Keratinocyte (primary cell): ENCODE data around the gene NTSR1. TPM values are rescaled to one million over a fixed set of nuclear protein-coding genes. Genes with fewer than 3 reads are reported as not detected.

Experiments
- DNase-seq: peaks from one replicate; pipeline ENCODE4 v3.0.0-alpha.2; 2011; ENCODE audit warnings: low read depth, missing footprints, low spot score
- FAIRE-seq: peaks from 2 replicates; lab custom pipeline; 2011; peaks lifted over from hg19 to GRCh38; lab: Jason Lieb, UNC
- H2AFZ ChIP-seq: 2 replicates; pipeline ENCODE4 v1.6.0; 2012; ENCODE audit warnings: low read length, control low read depth, inconsistent platforms; ENCODE audit not compliant: control insufficient read depth
- H3K27ac ChIP-seq: 2 replicates; pipeline ENCODE4 v1.5.1; 2011; ENCODE audit warnings: low read length; ENCODE audit not compliant: control insufficient read depth, insufficient read depth
- H3K27me3 ChIP-seq: 3 replicates; pipeline ENCODE4 v1.6.0; 2011; ENCODE audit warnings: low read length; ENCODE audit not compliant: control insufficient read depth, insufficient read depth; ENCODE audit errors: extremely low read depth
- H3K36me3 ChIP-seq, 2 experiments: 2 replicates in 1 of 2; 3 replicates in 1 of 2; pipeline ENCODE4 v1.5.1; 2011; ENCODE audit warnings: low read length in 2 of 2, mild to moderate bottlenecking in 1 of 2; ENCODE audit not compliant: control insufficient read depth in 2 of 2, insufficient read depth in 2 of 2; ENCODE audit errors: extremely low read depth in 1 of 2
- H3K4me1 ChIP-seq: 3 replicates; pipeline ENCODE4 v1.5.1; 2011; ENCODE audit warnings: low read length; ENCODE audit not compliant: control insufficient read depth, insufficient read depth; ENCODE audit errors: extremely low read depth
- H3K4me2 ChIP-seq: 3 replicates; pipeline ENCODE4 v1.6.0; 2011; ENCODE audit warnings: low read depth, low read length; ENCODE audit not compliant: control insufficient read depth, insufficient read depth; ENCODE audit errors: extremely low read depth
- H3K4me3 ChIP-seq, 3 experiments: fragments of 200-600 bp in 1 of 3; sonication (generic) in 1 of 3; 2 replicates in 2 of 3; 3 replicates in 1 of 3; pipeline ENCODE4 v1.5.1; 2011 to 2016; ENCODE audit warnings: low read length in 3 of 3, mild to moderate bottlenecking in 3 of 3, control low read depth in 2 of 3, inconsistent platforms in 1 of 3, low read depth in 1 of 3, mixed read lengths in 1 of 3, mixed run types in 1 of 3, moderate library complexity in 1 of 3; ENCODE audit not compliant: control insufficient read depth in 2 of 3, insufficient read depth in 2 of 3; ENCODE audit errors: extremely low read depth in 1 of 3
- H3K79me2 ChIP-seq: 2 replicates; pipeline ENCODE4 v1.6.0; 2012; ENCODE audit warnings: low read length; ENCODE audit not compliant: control insufficient read depth, insufficient read depth
- H3K9ac ChIP-seq: 3 replicates; pipeline ENCODE4 v1.6.0; 2011; ENCODE audit warnings: low read length; ENCODE audit not compliant: control insufficient read depth, insufficient read depth; ENCODE audit errors: extremely low read depth
- H3K9me1 ChIP-seq: 3 replicates; pipeline ENCODE4 v1.6.0; 2011; ENCODE audit warnings: low read length; ENCODE audit not compliant: control insufficient read depth, insufficient read depth; ENCODE audit errors: extremely low read depth
- H3K9me3 ChIP-seq: 2 replicates; pipeline ENCODE4 v1.5.1; 2012; ENCODE audit warnings: low read depth, low read length; ENCODE audit not compliant: control insufficient read depth
- H4K20me1 ChIP-seq: 3 replicates; pipeline ENCODE4 v1.6.0; 2011; ENCODE audit warnings: low read length; ENCODE audit not compliant: control insufficient read depth, insufficient read depth; ENCODE audit errors: extremely low read depth
- CTCF ChIP-seq, 3 experiments: IDR thresholded peaks in 1 of 3; conservative IDR thresholded peaks in 1 of 3; optimal IDR thresholded peaks in 1 of 3; 2 replicates in 2 of 3; 3 replicates in 1 of 3; pipeline versions ENCODE3 to v1.5.1; 2011; ENCODE audit warnings: low read length in 3 of 3, mild to moderate bottlenecking in 3 of 3, moderate library complexity in 2 of 3, control low read depth in 1 of 3, inconsistent platforms in 1 of 3; ENCODE audit not compliant: insufficient read depth in 2 of 3; ENCODE audit errors: extremely low read depth in 1 of 3
- EZH2 ChIP-seq: IDR thresholded peaks from one replicate; pipeline ENCODE4 v1.6.1; 2012; ENCODE audit warnings: inconsistent platforms, mild to moderate bottlenecking, low read length, moderate library complexity
- dilution Hi-C: fragments of 300-500 bp; cut with MboI; formaldehyde crosslinking; loops from one replicate; pipeline ENCODE4 v1.7.0; 2020; ENCODE audit warnings: low sequenced_read_pairs; ENCODE audit not compliant: extremely low pct_ligation_motif_present
- polyA plus RNA-seq, 5 experiments: library from polyadenylated mRNA; depleted of rRNA in 3 of 5; stranded (reverse) in 3 of 5; stranded (forward) in 1 of 5; unstranded in 1 of 5; fragments of >200 nt; gene quantifications; 1 replicate in 1 of 5; 2 replicates in 3 of 5; 3 replicates in 1 of 5; pipeline versions ENCODE4 v1.2.1 to v1.2.3, GENCODE V29; 2011 to 2012; ENCODE audit warnings: missing spikeins in 2 of 5, low read depth in 1 of 5, low replicate concordance in 1 of 5

The NTSR1 gene
- polyA plus RNA-seq, 1 donor (not counting 4 experiments of a cell fraction or from before 2014, with no cell fraction given), result 0.55 TPM

GRCh38 chr20:62774762-62775161 is 66.1 kb downstream of the NTSR1 start:
- H3K27me3 ChIP-seq, result no peaks in the 10 kb centered on the region
- TF ChIP-seq EZH2, result no peak
- TF ChIP-seq CTCF (optimal IDR thresholded peaks at IDR 0.05 in 1 of 3, IDR thresholded peaks at IDR 0.05 in 1 of 3, conservative IDR thresholded peaks at IDR 0.05 in 1 of 3; ENCODE audit: extremely low read depth in 1 of 3, insufficient read depth in 2 of 3, low read length in 3 of 3), result no peak
- no peak overlapping the region for H3K27ac ChIP-seq
- no peaks in the 10 kb centered on the region for H3K79me2 ChIP-seq
- DNase-seq (no peak), FAIRE-seq (no peak)
- H3K9me3 ChIP-seq, result no peaks in the 10 kb centered on the region
- H3K4me3 ChIP-seq, result no peak overlapping the region
- no peak overlapping the region for H2AFZ ChIP-seq
- dilution Hi-C loops, result no loop called here
- H3K9ac ChIP-seq, result no peak overlapping the region
- H3K9me1 ChIP-seq, result no peaks in the 10 kb centered on the region
- no peak overlapping the region for H3K4me2 ChIP-seq
- H4K20me1 ChIP-seq, result no peaks in the 10 kb centered on the region
- H3K4me1 ChIP-seq, result peaks cover 22% of the 10 kb centered on the region
- H3K36me3 ChIP-seq, result no peaks in the 10 kb centered on the region

- H4K20me1 ChIP-seq, result no peaks in the 10 kb centered on the region
- H3K4me2 ChIP-seq, result no peak overlapping the region
- no peaks in the 10 kb centered on the region for H3K36me3 ChIP-seq
- no peaks in the 10 kb centered on the region for H3K9me1 ChIP-seq
- dilution Hi-C loops, result no loop called here
- H3K79me2 ChIP-seq, result no peaks in the 10 kb centered on the region
- no peak overlapping the region for H3K4me3 ChIP-seq
- no peak overlapping the region for H3K27ac ChIP-seq
- FAIRE-seq, result no peak
- DNase-seq, result no peak
- no peaks in the 10 kb centered on the region for H3K27me3 ChIP-seq
- TF ChIP-seq EZH2, result no peak
- TF ChIP-seq CTCF (optimal IDR thresholded peaks at IDR 0.05 in 1 of 3, IDR thresholded peaks at IDR 0.05 in 1 of 3, conservative IDR thresholded peaks at IDR 0.05 in 1 of 3; ENCODE audit: extremely low read depth in 1 of 3, insufficient read depth in 2 of 3, low read length in 3 of 3), result no peak
- no peak overlapping the region for H3K9ac ChIP-seq
- H3K9me3 ChIP-seq, result no peaks in the 10 kb centered on the region
- no peak overlapping the region for H2AFZ ChIP-seq
- peaks cover 22% of the 10 kb centered on the region for H3K4me1 ChIP-seq
These were observed 66.6 kb downstream of the NTSR1 start for GRCh38 chr20:62775206-62775605.
